HepG2 (cell line): ENCODE data around the gene HOXC9. TPM values are rescaled to one million over a fixed set of nuclear protein-coding genes. Genes with fewer than 3 reads are reported as not detected.

Source experiments
- ATAC-seq: fragments of 200-7000 bp; cut with Tn5 transposase; 3 replicates; pipeline ENCODE4 v1.9.1; 2020; ENCODE audit warnings: mild to moderate bottlenecking, moderate library complexity
- BruUV-seq: library from RNA; stranded (reverse); fragments of 400-500 nt; replicated peaks from 2 replicates; lab custom pipeline; 2021; lab: Mats Ljungman, UMichigan
- CTCF ChIA-PET: fragments of 300-600 bp; formaldehyde crosslinking; extraction: SDS; loops from one replicate; lab custom pipeline; 2021; ENCODE audit warnings: low total read pairs, inconsistent platforms, low intra/inter-chr PET ratio; lab: Yijun Ruan, JAX
- POLR2A ChIA-PET: fragments of 350-600 bp; sonication (Branson Sonifier 250); formaldehyde crosslinking; loops from one replicate; lab custom pipeline; 2020; ENCODE audit warnings: antibody characterized with exemption, inconsistent platforms; lab: Yijun Ruan, JAX
- DNase-seq: peaks from one replicate; pipeline ENCODE4 v3.0.0-alpha.2; 2015; ENCODE audit warnings: low spot score
- FAIRE-seq: peaks from 3 replicates; lab custom pipeline; 2011; peaks lifted over from hg19 to GRCh38; lab: Jason Lieb, UNC
- H2AFZ ChIP-seq: one replicate; pipeline ENCODE4 v1.6.1; 2011; ENCODE audit warnings: low read length, inconsistent platforms
- H3K27ac ChIP-seq: fragments of 300-600 bp; 3 replicates; pipeline ENCODE4 v1.8.0; 2011; ENCODE audit warnings: mixed run types, mild to moderate bottlenecking, mixed read lengths, low read length, inconsistent platforms; ENCODE audit not compliant: insufficient read depth; ENCODE audit errors: extremely low read length
- H3K27me3 ChIP-seq, 2 experiments: fragments of 200-600 bp in 1 of 2; 2 replicates in 1 of 2; 3 replicates in 1 of 2; pipeline versions ENCODE4 v1.6.0 to v1.8.0; 2011; ENCODE audit warnings: low read length in 2 of 2, mild to moderate bottlenecking in 2 of 2, moderate library complexity in 2 of 2, inconsistent platforms in 1 of 2; ENCODE audit not compliant: insufficient read depth in 2 of 2, control insufficient read depth in 1 of 2
- H3K36me3 ChIP-seq, 2 experiments: fragments of 200-600 bp in 1 of 2; replicated peaks in 1 of 2; 2 replicates in 1 of 2; 3 replicates in 1 of 2; pipeline versions ENCODE4 v1.5.1 to v1.8.0; 2011; ENCODE audit warnings: low read length in 2 of 2, inconsistent platforms in 1 of 2; ENCODE audit not compliant: insufficient read depth in 2 of 2, control insufficient read depth in 1 of 2
- H3K4me1 ChIP-seq: 2 replicates; pipeline ENCODE4 v1.5.1; 2012; ENCODE audit warnings: low read length, inconsistent platforms; ENCODE audit not compliant: insufficient read depth
- H3K4me2 ChIP-seq: 2 replicates; pipeline ENCODE4 v1.6.0; 2011; ENCODE audit warnings: low read depth, low read length, inconsistent platforms
- H3K4me3 ChIP-seq, 3 experiments: fragments of 200-600 bp in 1 of 3; sonication (generic), shearing (Covaris generic) in 1 of 3; replicated peaks in 1 of 3; 2 replicates each; pipeline ENCODE4 v1.5.1; 2011 to 2016; ENCODE audit warnings: low read length in 3 of 3, inconsistent platforms in 2 of 3, low read depth in 2 of 3, mild to moderate bottlenecking in 2 of 3, control low read depth in 1 of 3, mixed read lengths in 1 of 3; ENCODE audit not compliant: insufficient read depth in 1 of 3
- H3K79me2 ChIP-seq: one replicate; pipeline ENCODE4 v1.6.1; 2011; ENCODE audit warnings: low read length, inconsistent platforms; ENCODE audit not compliant: insufficient read depth
- H3K9ac ChIP-seq: 2 replicates; pipeline ENCODE4 v1.6.0; 2011; ENCODE audit warnings: mild to moderate bottlenecking, low read depth, low read length, inconsistent platforms; ENCODE audit not compliant: insufficient read depth
- H3K9me3 ChIP-seq: 2 replicates; pipeline ENCODE4 v1.5.1; 2012; ENCODE audit warnings: mild to moderate bottlenecking, low read length
- H4K20me1 ChIP-seq: 2 replicates; pipeline ENCODE4 v1.6.0; 2011; ENCODE audit warnings: inconsistent platforms, mild to moderate bottlenecking, low read length, moderate library complexity; ENCODE audit not compliant: insufficient read depth
- AGO2 ChIP-seq: fragments of 200-400 bp; formaldehyde crosslinking; optimal IDR thresholded peaks from 2 replicates; pipeline ENCODE3; 2017; ENCODE audit warnings: mild to moderate bottlenecking, low read depth, low read length, moderate library complexity
- HIC2 ChIP-seq: sonication (generic); formaldehyde crosslinking; IDR thresholded peaks from 2 replicates; pipeline ENCODE4 v1.9.0; 2022; ENCODE audit warnings: low read depth, missing genetic modification reagents
- SNAPC2 ChIP-seq: sonication (generic); formaldehyde crosslinking; IDR thresholded peaks from 2 replicates; pipeline ENCODE4 v1.8.1; 2022; ENCODE audit warnings: mild to moderate bottlenecking, missing genetic modification reagents
- ZBED4 ChIP-seq: sonication (generic); formaldehyde crosslinking; IDR thresholded peaks from 2 replicates; pipeline ENCODE4 v1.4.0; 2020; ENCODE audit warnings: missing genetic modification reagents, borderline replicate concordance
- ZBTB3 ChIP-seq: sonication (generic); formaldehyde crosslinking; IDR thresholded peaks from 2 replicates; pipeline ENCODE4 v1.4.0; 2020; ENCODE audit warnings: low read depth, mild to moderate bottlenecking, moderate library complexity, missing genetic modification reagents, borderline replicate concordance
- ZEB1 ChIP-seq: IDR thresholded peaks from 2 replicates; pipeline ENCODE4 v1.6.1; 2012; ENCODE audit warnings: mild to moderate bottlenecking, low read depth, inconsistent platforms; ENCODE audit not compliant: insufficient replicate concordance
- ZNF292 ChIP-seq: sonication (generic); formaldehyde crosslinking; IDR thresholded peaks from 2 replicates; pipeline ENCODE4 v1.8.1; 2022; ENCODE audit warnings: mild to moderate bottlenecking, low read depth, missing genetic modification reagents, borderline replicate concordance
- ZNF503 ChIP-seq: sonication (generic); formaldehyde crosslinking; IDR thresholded peaks from 2 replicates; pipeline ENCODE4 v1.4.0; 2020; ENCODE audit warnings: missing genetic modification reagents
- WGBS: methylation state at CpG from one replicate; pipeline ENCODE4 v1.1.6; 2017; ENCODE audit warnings: low lambda C conversion rate; 5-methylcytosine and 5-hydroxymethylcytosine counted together
- in situ Hi-C: cut with HindIII; loops from 2 replicates; pipeline ENCODE4 v1.10.0; 2017; ENCODE audit warnings: low pct_unique_long_range_greater_than_20kb; ENCODE audit not compliant: extremely low pct_ligation_motif_present
- intact Hi-C: fragments of 100-400 bp; cut with micrococcal nuclease; formaldehyde crosslinking; loops from one replicate; pipeline ENCODE4 v1.10.0; 2022; ENCODE audit not compliant: unreplicated experiment
- polyA plus RNA-seq, 8 experiments: library from polyadenylated mRNA; depleted of rRNA in 3 of 8; stranded (reverse) in 7 of 8; unstranded in 1 of 8; fragments of >200 nt; fragmentation: Illumina TruSeq in 4 of 8; extraction: Trizol in 4 of 8; gene quantifications; 2 replicates each; pipeline versions ENCODE4 v1.2.1 to v1.2.3, GENCODE V29; 2011 to 2016; ENCODE audit warnings: low read depth in 4 of 8, missing spikeins in 1 of 8, mixed read lengths in 1 of 8; ENCODE audit not compliant: insufficient read depth in 1 of 8
- total RNA-seq, 5 experiments: library from RNA; depleted of rRNA; stranded (reverse); fragments of >200 nt; fragmentation: Illumina TruSeq; extraction: Trizol; gene quantifications; 2 replicates each; pipeline ENCODE4 v1.2.3, GENCODE V29; 2016; ENCODE audit warnings: low read depth in 1 of 5

The HOXC9 gene
- total and polyA plus RNA-seq, 2 of the 13 experiments (the other 11 are each of a cell fraction or from before 2014, with no cell fraction given) = 0.11 to 1.1 TPM

GRCh38 chr12:54031480-54031879 lies 31.5 kb downstream of the HOXC9 start (continued):
- no peak for TF ChIP-seq ZBED4 (CRISPR knock-in tag)
- TF ChIP-seq, all 625 proteins: peak for 0

GRCh38 chr12:54032086-54032619 lies 32.2 kb downstream of the HOXC9 start:
- Histone ChIP-seq H4K20me1 (no peaks in the 10 kb centered on the region), H3K4me2 (no peak overlapping the region), H3K27ac (no peak overlapping the region), H3K4me3 (no peak overlapping the region), H3K36me3 (no peaks in the 10 kb centered on the region), H3K4me1 (peaks cover 7% of the 10 kb centered on the region; the same call in 1 of the 2 replicates), H3K9ac (no peak overlapping the region), H3K9me3 (no peaks in the 10 kb centered on the region), H3K79me2 (no peaks in the 10 kb centered on the region), H2AFZ (no peak overlapping the region), H3K27me3 (peaks cover 7 to 73% of the 10 kb centered on the region in 2 experiments; a peak in 4 of 5 replicates)
- WGBS = 30% methylated on average over 6 of the region's 6 CpGs
- ATAC-seq = no peak
- BruUV-seq = no TSS peak
- in situ Hi-C loops = loop anchor here (5.0 kb wide), 2 partner anchors 100 to 160 kb away; no protein-coding TSS in a partner anchor
- ChIA-PET POLR2A (no interaction called here), CTCF (interaction anchor here (0.7 to 3.7 kb wide), 8 partner anchors 26 to 185 kb away, joined by 3 to 33 read pairs (median 4); partner anchors contain the start of gene SMUG1)
- intact Hi-C loops = loop anchor here (1.0 to 5.0 kb wide), 2 partner anchors 105 to 159 kb away; no protein-coding TSS in a partner anchor
- DNase-seq = no peak
- no peak for FAIRE-seq
- TF ChIP-seq ZEB1 (no peak), SNAPC2 (CRISPR knock-in tag) (no peak), ZNF503 (CRISPR knock-in tag) (no peak), ZBTB3 (no peak), AGO2 (no peak), HIC2 (CRISPR knock-in tag) (no peak), ZNF292 (CRISPR knock-in tag) (no peak)
